ENCODE measurements around the gene LRRC49. TPM values are rescaled to one million over a fixed set of nuclear protein-coding genes. Genes with fewer than 3 reads are reported as not detected.

Gene LRRC49
- total and polyA plus RNA-seq, 10 of the 15 experiments (the other 5 are each of a cell fraction or from before 2014, with no cell fraction given): 1.4 to 3.7 (median 2.9) TPM

GRCh38 chr15:71060983-71061382, 168.4 kb downstream of the LRRC49 start (continued):
- TF ChIP-seq EP300 (IDR thresholded peaks at IDR 0.05; ENCODE audit: borderline replicate concordance in 1 of 2, control insufficient read depth in 1 of 2, low read depth in 2 of 2, low read length in 2 of 2) (no peak), NRF1 (conservative IDR thresholded peaks at IDR 0.05; ENCODE audit: low read depth, low read length) (no peak), CBX5 (IDR thresholded peaks at IDR 0.05; ENCODE audit: low read depth) (no peak), RBBP5 (conservative IDR thresholded peaks at IDR 0.05) (no peak), ATF7 (IDR thresholded peaks at IDR 0.05; ENCODE audit: low read depth) (no peak), RUNX3 (IDR thresholded peaks at IDR 0.05; ENCODE audit: low read length) (no peak), REST (IDR thresholded peaks at IDR 0.05; ENCODE audit: low read depth, low read length) (no peak), ZSCAN29 (IDR thresholded peaks at IDR 0.05) (no peak), HSF1 (IDR thresholded peaks at IDR 0.05; ENCODE audit: low read depth, low read length) (no peak), JUNB (IDR thresholded peaks at IDR 0.05) (no peak), ZBTB4 (CRISPR knock-in tag; IDR thresholded peaks at IDR 0.05) (no peak)

All from GM12878 (cell line).